T-helper 17 cell (primary cell): ENCODE results near the gene PRDM11. TPM values are rescaled to one million over a fixed set of nuclear protein-coding genes. Genes with fewer than 3 reads are reported as not detected.

ENCODE experiments used
- ATAC-seq: fragments of 150-1000 bp; cut with Tn5 transposase; 2 replicates; pipeline ENCODE4 v1.10.0; 2021; ENCODE audit warnings: mild to moderate bottlenecking, moderate library complexity
- DNase-seq, 3 donors: peaks; one replicate each; pipeline versions ENCODE4 v3.0.0 to v3.0.0-alpha.2; 2020 to 2021
- H3K9me3 ChIP-seq: one replicate; pipeline ENCODE4 v1.7.0; 2013; ENCODE audit warnings: low read length, mild to moderate bottlenecking; ENCODE audit not compliant: control insufficient read depth, poor library complexity, severe bottlenecking
- H3K27ac Mint-ChIP-seq: one replicate; pipeline ENCODE4 v1.8.0; 2022; ENCODE audit warnings: mild to moderate bottlenecking, moderate library complexity, mixed read lengths
- H3K27me3 Mint-ChIP-seq: one replicate; pipeline ENCODE4 v1.8.0; 2022; ENCODE audit warnings: mixed read lengths
- H3K36me3 Mint-ChIP-seq: one replicate; pipeline ENCODE4 v1.8.0; 2022; ENCODE audit warnings: low read depth, mixed read lengths
- H3K4me1 Mint-ChIP-seq: one replicate; pipeline ENCODE4 v1.8.0; 2022; ENCODE audit warnings: mild to moderate bottlenecking, mixed read lengths
- H3K4me3 Mint-ChIP-seq: one replicate; pipeline ENCODE4 v1.8.0; 2022; ENCODE audit warnings: mild to moderate bottlenecking, moderate library complexity, mixed read lengths
- total RNA-seq, 4 donors: library from RNA in 2 of 4; stranded (reverse) in 2 of 4; gene quantifications; one replicate each; pipeline ENCODE4 v1.2.3 and lab custom pipeline; 2022 to 2026

PRDM11 gene
- total RNA-seq (1 to 10 TPM; 4.6 to 6.5 TPM), total RNA-seq (lab: John Stamatoyannopoulos, UW) (10.4 to 13.6 reads per million in 2 donors)

DNA sequence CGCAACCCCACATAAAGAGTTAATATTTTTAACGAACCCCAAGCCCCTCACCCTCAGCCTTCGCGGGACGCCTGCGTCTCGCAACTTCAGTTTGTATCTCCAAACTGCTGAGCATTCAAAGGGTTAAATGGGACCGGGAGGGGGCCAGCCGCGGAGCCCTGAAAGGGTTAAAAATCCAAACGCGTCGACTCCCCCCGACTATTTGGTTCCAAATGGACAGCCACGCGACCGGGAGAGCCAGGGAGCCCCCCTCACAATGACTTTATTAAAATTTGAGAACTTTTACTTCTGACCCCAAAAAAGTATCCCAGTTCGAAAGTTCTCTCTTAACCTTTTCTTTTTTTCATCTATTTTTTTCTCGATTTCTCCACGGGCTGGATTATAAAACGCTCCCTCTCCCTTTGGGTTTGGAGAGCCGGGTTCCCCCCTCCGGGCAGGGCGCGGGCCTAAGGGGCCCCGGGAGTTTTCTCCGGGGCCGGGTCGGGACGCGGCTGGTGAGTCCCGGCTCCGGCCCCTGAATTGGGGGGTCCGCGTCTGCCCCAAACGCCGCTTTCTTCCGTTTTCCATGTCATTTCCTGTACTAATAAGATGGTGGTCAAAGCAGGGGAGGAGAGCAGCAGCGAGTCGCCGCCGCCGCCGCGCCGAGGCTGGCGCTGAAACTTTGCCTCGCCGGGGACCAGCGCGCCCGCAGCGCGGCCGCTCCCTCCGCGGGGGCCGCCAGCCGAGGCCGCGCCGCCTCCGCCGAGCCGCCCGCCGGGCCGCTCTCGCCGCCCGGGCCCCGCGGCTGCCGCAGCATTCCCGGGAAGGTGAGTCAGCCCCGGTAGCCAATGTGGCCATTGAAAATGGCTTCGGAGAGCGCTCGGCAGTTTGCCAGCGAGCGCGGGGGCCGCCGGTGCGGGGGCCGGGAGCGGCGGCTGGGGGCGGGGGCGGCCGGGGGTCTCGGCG is at the start of gene PRDM11:
Gene PRDM11 (plus strand): TSS at position 568 of the 945 bp plus-strand sequence. CDS start 35,128 bp downstream, outside the sequence.
- Mint-ChIP-seq H3K4me1 (peaks cover 35% of the 10 kb centered on the region), H3K36me3 (peaks cover 5% of the 10 kb centered on the region), H3K4me3 (peak within 1 kb of the TSS; percentile 92), H3K27ac (peak within 1 kb of the TSS; percentile 88), H3K27me3 (peaks cover 5% of the 10 kb centered on the region)
- ATAC-seq (peak; percentile 48), DNase-seq (peak in 1 of 3 donors; percentile 33)
- no peaks in the 10 kb centered on the region for H3K9me3 ChIP-seq

- ATAC-seq: no peak
- Mint-ChIP-seq H3K36me3 (peaks cover 6% of the 10 kb centered on the region), H3K27ac (peak overlapping the region; percentile 34), H3K4me1 (peaks cover 20% of the 10 kb centered on the region), H3K27me3 (peaks cover 46% of the 10 kb centered on the region), H3K4me3 (no peak overlapping the region)
- no peaks in the 10 kb centered on the region for H3K9me3 ChIP-seq
- peak in 1 of 3 donors; percentile 25 for DNase-seq
Measured at GRCh38 chr11:45097721-45098493, 48.5 kb upstream of the PRDM11 start.

DNA sequence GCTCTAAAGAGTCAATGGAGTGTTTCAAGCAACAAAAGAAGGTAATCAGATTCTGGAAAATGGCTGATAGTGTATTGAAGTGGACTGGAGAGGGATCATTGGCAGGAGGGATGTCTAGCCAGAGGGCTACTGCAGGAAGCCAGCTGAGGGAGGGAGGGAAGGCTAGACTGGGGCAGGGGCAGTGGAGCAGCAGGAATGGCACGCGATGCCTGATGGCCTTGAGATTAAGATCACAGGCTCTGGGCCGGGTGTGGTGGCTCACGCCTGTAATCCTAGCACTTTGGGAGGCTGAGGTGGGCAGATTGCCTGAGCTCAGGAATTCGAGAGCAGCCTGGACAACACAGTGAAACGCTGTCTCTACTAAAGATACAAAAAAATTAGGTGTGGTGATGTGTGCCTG is 47.5 kb upstream of the PRDM11 start:
- Mint-ChIP-seq H3K27ac (peak overlapping the region; percentile 34), H3K36me3 (peaks cover 6% of the 10 kb centered on the region), H3K4me3 (no peak overlapping the region), H3K4me1 (peaks cover 16% of the 10 kb centered on the region), H3K27me3 (peaks cover 46% of the 10 kb centered on the region)
- H3K9me3 ChIP-seq: no peaks in the 10 kb centered on the region
- no peak for ATAC-seq
- DNase-seq: no peak

DNA sequence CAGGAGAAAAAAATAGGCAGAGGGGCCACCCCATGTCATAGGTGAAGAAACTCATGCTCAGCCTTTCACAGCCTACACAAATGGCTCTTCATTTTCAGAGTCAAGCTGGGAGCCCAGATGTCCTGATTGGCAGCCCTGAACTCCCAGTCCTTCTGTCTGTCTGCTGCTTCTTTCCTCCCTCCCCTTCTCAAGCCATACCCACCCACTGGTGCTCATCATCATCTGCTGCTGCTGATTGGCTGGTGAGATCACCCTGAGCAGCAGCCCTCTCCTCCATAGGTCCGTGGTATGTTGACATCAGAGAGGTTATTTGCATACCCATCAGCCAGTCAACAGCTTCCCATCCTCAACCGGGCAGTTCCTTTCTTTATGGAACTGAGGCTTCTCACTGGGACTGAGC is 46.1 kb upstream of the PRDM11 start:
- no peaks in the 10 kb centered on the region for H3K9me3 ChIP-seq
- no peak for DNase-seq
- Mint-ChIP-seq H3K27me3 (peaks cover 45% of the 10 kb centered on the region), H3K4me3 (no peak overlapping the region), H3K27ac (no peak overlapping the region), H3K4me1 (peaks cover 16% of the 10 kb centered on the region), H3K36me3 (peaks cover 6% of the 10 kb centered on the region)
- ATAC-seq: peak; percentile 44

- peaks cover 19% of the 10 kb centered on the region for H3K4me1 Mint-ChIP-seq
- H3K9me3 ChIP-seq: no peaks in the 10 kb centered on the region
- peaks cover 4% of the 10 kb centered on the region for H3K36me3 Mint-ChIP-seq
- DNase-seq (no peak), ATAC-seq (no peak)
- no peak overlapping the region for H3K4me3 Mint-ChIP-seq
- H3K27me3 Mint-ChIP-seq: peaks cover 35% of the 10 kb centered on the region
- H3K27ac Mint-ChIP-seq: peak overlapping the region; percentile 56
Measured at GRCh38 chr11:45102361-45102809, 44.1 kb upstream of the PRDM11 start.

DNA sequence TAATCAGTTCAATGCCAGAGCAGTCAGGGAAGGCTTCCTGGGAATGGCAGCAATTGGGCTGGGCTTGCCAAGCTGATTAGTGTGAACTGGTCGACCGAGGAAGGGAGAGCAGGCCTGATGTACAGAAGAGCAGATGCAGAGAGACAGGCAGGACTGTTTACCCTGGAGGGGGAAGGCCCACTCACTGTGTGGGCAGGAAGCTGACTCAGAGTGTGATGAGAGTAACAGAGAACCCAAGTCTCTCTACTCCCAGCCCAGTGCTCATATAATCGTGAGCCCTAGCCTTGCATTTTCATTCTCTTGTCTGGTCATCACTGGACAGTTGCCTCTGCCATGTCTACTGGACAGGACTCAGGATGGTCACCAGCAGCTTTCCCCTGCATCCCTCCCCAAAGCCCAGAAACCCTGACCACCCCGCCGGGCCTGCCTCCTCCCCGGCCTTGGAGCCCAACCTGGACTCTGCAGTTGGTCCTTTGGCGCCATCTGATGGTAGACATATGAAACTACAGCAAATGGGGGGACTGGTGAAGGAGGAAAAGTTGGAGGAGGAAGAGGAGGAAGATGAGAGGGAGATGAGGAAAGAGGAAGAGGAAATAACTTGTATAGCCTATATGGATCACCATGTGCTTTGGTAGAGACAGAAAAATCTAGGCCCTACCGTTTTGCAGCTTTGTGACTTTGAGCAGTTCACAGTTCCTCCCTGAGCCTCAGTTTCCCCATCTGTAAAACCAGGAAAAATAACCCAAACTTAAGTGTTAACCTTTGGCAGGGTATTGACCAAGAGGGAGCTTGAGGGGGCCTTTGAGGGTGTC is 43.4 kb upstream of the PRDM11 start:
- peaks cover 19% of the 10 kb centered on the region for H3K4me1 Mint-ChIP-seq
- peak overlapping the region; percentile 79 for H3K4me3 Mint-ChIP-seq
- peak overlapping the region; percentile 56 for H3K27ac Mint-ChIP-seq
- ATAC-seq: peak; percentile 89
- DNase-seq: peak in 2 of 3 donors; percentile 24 to 38
- peaks cover 4% of the 10 kb centered on the region for H3K36me3 Mint-ChIP-seq
- H3K9me3 ChIP-seq: no peaks in the 10 kb centered on the region
- H3K27me3 Mint-ChIP-seq: peaks cover 29% of the 10 kb centered on the region

GRCh38 chr11:45104006-45104789 is 42.2 kb upstream of the PRDM11 start:
- H3K9me3 ChIP-seq: no peaks in the 10 kb centered on the region
- peaks cover 26% of the 10 kb centered on the region for H3K27me3 Mint-ChIP-seq
- peak overlapping the region; percentile 19 for H3K4me3 Mint-ChIP-seq
- no peak for DNase-seq
- no peak overlapping the region for H3K27ac Mint-ChIP-seq
- H3K36me3 Mint-ChIP-seq: no peaks in the 10 kb centered on the region
- H3K4me1 Mint-ChIP-seq: peaks cover 19% of the 10 kb centered on the region
- no peak for ATAC-seq

DNA sequence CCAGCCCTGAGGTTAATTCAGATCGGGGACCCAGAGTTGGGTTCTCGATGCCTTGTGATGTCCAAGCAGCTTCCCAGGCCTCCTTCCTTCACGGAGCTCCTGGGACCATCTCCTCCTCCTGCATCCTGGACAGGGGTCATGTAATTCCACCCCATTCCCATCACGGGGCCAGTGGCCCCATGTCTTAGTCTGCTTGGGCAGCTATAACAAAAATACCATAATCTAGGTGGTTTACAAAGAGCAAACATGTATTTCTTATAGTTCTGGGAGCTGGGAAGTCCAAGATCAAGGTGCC is 41.7 kb upstream of the PRDM11 start:
- DNase-seq: no peak
- H3K27ac Mint-ChIP-seq: no peak overlapping the region
- no peaks in the 10 kb centered on the region for H3K36me3 Mint-ChIP-seq
- H3K4me3 Mint-ChIP-seq: peak overlapping the region; percentile 19
- H3K9me3 ChIP-seq: no peaks in the 10 kb centered on the region
- ATAC-seq: no peak
- H3K27me3 Mint-ChIP-seq: peaks cover 30% of the 10 kb centered on the region
- H3K4me1 Mint-ChIP-seq: peaks cover 19% of the 10 kb centered on the region

DNA sequence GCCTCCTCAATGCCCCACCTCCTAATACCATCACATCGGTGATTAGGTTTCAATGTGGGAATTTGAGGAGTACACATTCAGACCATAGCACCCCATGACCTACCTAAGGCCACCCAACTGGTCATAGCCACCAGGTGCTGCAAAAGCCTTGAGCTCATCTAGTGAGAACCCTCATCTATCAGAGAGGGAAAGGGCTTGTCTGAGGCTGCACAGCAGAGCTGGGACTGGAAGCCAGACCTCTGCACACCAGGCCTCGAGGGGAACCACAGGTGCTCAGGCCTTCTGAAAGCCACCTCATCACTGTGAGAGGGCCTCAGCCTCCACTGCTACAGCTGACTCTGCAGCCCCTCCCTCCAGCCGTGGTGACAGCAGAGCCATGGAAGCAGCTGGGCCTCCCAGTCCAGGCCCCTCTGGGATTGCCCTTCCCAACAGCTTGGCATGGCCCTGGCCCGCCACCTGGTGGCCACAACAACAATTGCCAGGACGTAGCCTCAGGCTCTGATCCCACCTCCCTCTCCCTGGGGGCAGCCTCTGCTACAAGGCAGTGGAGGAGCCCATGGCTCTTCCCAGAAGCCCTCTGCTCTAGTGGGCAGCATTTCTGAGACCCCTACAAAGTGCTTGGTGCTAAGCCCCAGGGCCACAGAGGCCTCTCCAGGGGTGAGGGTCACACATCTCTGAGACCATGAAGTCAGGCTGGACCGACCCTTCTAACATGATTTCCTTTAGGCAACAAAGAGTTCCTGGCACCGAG is 41.0 kb upstream of the PRDM11 start:
- H3K4me3 Mint-ChIP-seq: no peak overlapping the region

DNA sequence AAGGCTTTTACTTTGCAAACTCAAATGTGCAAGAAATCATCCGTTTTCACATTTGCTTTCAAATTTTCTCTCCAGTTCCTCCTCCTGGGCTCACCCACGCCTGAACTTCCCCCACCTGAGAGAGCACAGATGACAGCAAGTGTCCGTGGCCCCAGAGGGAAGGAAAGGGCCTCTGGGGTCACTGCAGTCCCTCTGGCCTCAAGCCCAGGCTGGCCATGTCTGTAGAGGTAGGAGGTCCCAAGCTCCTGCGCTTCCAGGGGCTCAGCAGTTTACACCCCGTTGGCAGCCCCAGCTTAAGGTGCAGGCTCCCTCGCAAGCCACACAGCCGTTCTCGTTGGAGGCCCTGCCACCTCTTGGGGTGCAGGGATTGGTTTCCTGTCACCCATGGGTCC is 40.5 kb upstream of the PRDM11 start:
- ATAC-seq: no peak
- H3K9me3 ChIP-seq: no peaks in the 10 kb centered on the region
- Mint-ChIP-seq H3K4me1 (peaks cover 17% of the 10 kb centered on the region), H3K27me3 (peaks cover 33% of the 10 kb centered on the region), H3K27ac (no peak overlapping the region), H3K4me3 (no peak overlapping the region), H3K36me3 (no peaks in the 10 kb centered on the region)
- no peak for DNase-seq

More for the DNA sequence above, 41.0 kb upstream of the PRDM11 start:
- H3K9me3 ChIP-seq: no peaks in the 10 kb centered on the region
- ATAC-seq (peak; percentile 58), DNase-seq (peak; percentile 35 to 42 (median 39))
- H3K4me1 Mint-ChIP-seq: peaks cover 18% of the 10 kb centered on the region
- H3K27ac Mint-ChIP-seq: no peak overlapping the region
- no peaks in the 10 kb centered on the region for H3K36me3 Mint-ChIP-seq
- peaks cover 33% of the 10 kb centered on the region for H3K27me3 Mint-ChIP-seq

GRCh38 chr11:45106440-45106839 is 40.0 kb upstream of the PRDM11 start:
- Mint-ChIP-seq H3K27me3 (peaks cover 35% of the 10 kb centered on the region), H3K27ac (no peak overlapping the region), H3K4me3 (no peak overlapping the region), H3K36me3 (no peaks in the 10 kb centered on the region), H3K4me1 (peaks cover 15% of the 10 kb centered on the region)
- H3K9me3 ChIP-seq: no peaks in the 10 kb centered on the region
- DNase-seq (no peak), ATAC-seq (no peak)
